Activated T-cell treated with anti-CD3 and anti-CD28 coated beads, Interleukin-2, amount 50 U/mL, for 4 hours (primary cell): ENCODE data around the gene IFT43. TPM values are rescaled to one million over a fixed set of nuclear protein-coding genes. Genes with fewer than 3 reads are reported as not detected.

Source experiments
- ATAC-seq, 2 donors: fragments of 200-7000 bp; cut with Tn5 transposase; one replicate each; pipeline ENCODE4 v1.10.0; 2021
- DNase-seq: peaks from one replicate; pipeline ENCODE4 v3.0.0-alpha.2; 2020
- H3K27me3 Mint-ChIP-seq: one replicate; pipeline ENCODE4 v1.8.0; 2021; ENCODE audit warnings: low read depth, mixed read lengths
- H3K36me3 Mint-ChIP-seq: one replicate; pipeline ENCODE4 v1.8.0; 2022; ENCODE audit warnings: mixed read lengths; ENCODE audit not compliant: insufficient read depth
- H3K4me1 Mint-ChIP-seq: one replicate; pipeline ENCODE4 v1.8.0; 2021; ENCODE audit warnings: low read depth, mixed read lengths
- H3K4me3 Mint-ChIP-seq: one replicate; pipeline ENCODE4 v1.8.0; 2021; ENCODE audit warnings: mild to moderate bottlenecking, moderate library complexity, mixed read lengths
- H3K9me3 Mint-ChIP-seq: one replicate; pipeline ENCODE4 v1.8.0; 2021; ENCODE audit warnings: mixed read lengths
- total RNA-seq, 3 donors: library from RNA; stranded (reverse); gene quantifications; one replicate each; pipeline ENCODE4 v1.2.1, GENCODE V29; 2021

IFT43 gene
- total RNA-seq, 3 donors from 2014 or later = 11.6 to 13.1 (median 12.3) TPM

DNA sequence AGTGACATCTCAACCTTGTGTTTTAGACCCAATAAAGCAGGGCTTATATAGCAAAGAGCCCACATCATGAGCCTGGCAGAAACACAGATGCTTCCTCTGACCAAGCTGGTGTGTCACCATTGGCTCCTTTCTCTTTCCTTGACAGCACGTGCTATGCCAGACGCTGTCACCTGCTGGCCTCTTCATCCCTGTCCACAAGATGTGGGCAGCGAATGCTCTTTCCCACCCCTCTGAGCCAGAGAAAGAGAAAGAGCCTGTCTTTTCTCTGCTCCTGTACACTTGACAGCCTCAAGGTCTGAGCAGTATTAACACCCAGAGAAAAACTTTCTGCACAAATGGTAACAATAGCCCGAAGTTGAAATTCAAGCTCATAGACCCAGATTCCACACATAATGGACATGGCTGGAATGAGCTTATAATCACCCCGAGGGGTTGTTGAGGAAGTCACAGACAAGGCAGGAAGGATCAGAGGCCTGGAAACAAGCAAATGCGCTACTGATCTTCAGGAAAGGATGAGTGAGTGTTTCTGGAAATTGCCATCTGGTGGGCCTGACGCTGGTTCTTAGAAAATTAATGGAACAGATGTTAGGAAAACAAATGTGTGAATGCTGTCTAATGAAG is 12.7 kb upstream of the IFT43 start:
- no peaks in the 10 kb centered on the region for H3K27me3 Mint-ChIP-seq
- H3K4me3 Mint-ChIP-seq = no peak overlapping the region
- no peaks in the 10 kb centered on the region for H3K9me3 Mint-ChIP-seq
- no peak for DNase-seq
- ATAC-seq = no peak
- H3K36me3 Mint-ChIP-seq = peaks cover 6% of the 10 kb centered on the region
- H3K4me1 Mint-ChIP-seq = no peaks in the 10 kb centered on the region

DNA sequence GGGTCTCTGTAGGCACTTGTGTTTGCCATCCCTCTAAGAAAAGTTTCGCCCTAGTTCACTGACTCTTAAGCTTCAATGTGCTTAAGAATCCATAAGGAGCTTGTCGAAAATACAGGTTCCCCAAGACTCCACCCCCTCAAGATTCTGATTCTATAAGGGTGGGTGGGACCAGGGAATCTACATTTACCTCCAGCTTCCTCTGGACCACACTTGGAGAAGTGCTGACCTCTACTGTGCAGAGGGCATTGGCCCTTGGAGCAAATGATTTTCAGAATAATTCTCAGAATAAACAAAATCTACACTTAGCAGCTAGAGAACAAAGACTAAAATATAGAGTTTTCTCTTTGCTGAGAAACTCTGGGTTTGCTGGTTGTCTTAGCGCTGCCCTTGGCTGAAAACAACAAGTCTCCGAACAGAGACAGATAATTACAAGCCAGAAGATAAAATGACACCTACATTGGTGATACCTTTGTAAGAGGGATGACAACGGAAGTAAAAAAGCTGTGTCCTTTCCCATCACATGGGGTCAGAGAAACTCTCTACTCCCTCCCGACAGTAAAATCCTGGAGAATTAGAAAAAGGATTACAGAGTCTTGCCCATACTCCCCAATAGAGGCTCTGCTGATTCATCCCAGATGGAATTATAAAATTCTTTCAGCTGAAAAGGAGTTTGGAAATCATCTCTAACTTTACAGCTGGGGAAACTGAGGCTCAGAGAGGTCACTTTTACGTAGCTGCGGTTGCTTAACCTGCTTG is 8.6 kb upstream of the IFT43 start:
- DNase-seq (no peak), ATAC-seq (no peak)
- H3K4me3 Mint-ChIP-seq = no peak overlapping the region
- no peaks in the 10 kb centered on the region for H3K9me3 Mint-ChIP-seq
- H3K36me3 Mint-ChIP-seq = peaks cover 5% of the 10 kb centered on the region
- H3K27me3 Mint-ChIP-seq = no peaks in the 10 kb centered on the region
- peaks cover 30% of the 10 kb centered on the region for H3K4me1 Mint-ChIP-seq

DNA sequence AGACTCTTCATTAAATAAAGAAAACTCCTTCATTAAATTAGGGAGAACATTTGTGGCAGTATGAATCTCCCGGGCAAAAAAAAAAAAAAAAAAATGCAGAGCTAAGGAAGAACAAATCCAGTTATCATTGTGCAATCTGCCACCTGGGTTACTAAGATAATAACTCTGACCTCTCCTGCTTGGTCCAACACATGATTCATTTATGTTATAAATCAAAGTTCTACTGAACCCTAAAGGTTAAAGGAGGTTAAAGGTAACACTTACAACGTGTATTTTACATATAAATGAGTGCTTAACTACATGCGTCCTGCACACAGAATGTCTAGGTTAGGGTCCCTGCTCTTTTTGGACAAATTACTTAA is 8.0 kb upstream of the IFT43 start:
- Mint-ChIP-seq H3K4me3 (no peak overlapping the region), H3K4me1 (peaks cover 30% of the 10 kb centered on the region), H3K9me3 (no peaks in the 10 kb centered on the region), H3K36me3 (no peaks in the 10 kb centered on the region), H3K27me3 (no peaks in the 10 kb centered on the region)
- DNase-seq (no peak), ATAC-seq (no peak)

DNA sequence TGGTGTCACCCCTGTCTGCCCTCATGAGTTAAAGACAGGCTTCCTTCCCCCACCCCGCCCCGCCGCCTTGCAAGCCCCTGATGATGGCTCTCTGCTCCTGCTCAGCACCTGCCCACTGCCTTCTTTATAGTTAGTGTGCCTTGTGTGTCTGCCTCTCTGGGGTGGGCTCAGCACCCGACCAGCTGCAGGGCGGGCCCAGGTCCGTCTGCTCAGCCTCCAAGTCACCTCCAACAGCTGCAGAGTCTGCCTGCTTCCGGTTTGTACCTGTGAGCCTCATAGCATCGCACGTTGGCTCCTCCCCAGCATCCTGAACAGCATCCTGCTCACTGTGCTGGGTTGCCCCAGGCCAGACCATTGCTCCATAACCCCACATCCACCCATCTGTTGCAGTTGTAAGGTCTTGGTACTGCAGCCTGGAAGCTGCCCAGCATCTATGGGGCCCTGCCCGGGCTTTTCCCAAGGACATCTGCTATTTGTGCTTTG is 7.3 kb upstream of the IFT43 start:
- Mint-ChIP-seq H3K4me1 (peaks cover 30% of the 10 kb centered on the region), H3K27me3 (no peaks in the 10 kb centered on the region), H3K9me3 (no peaks in the 10 kb centered on the region), H3K36me3 (no peaks in the 10 kb centered on the region), H3K4me3 (no peak overlapping the region)
- no peak for ATAC-seq
- no peak for DNase-seq

DNA sequence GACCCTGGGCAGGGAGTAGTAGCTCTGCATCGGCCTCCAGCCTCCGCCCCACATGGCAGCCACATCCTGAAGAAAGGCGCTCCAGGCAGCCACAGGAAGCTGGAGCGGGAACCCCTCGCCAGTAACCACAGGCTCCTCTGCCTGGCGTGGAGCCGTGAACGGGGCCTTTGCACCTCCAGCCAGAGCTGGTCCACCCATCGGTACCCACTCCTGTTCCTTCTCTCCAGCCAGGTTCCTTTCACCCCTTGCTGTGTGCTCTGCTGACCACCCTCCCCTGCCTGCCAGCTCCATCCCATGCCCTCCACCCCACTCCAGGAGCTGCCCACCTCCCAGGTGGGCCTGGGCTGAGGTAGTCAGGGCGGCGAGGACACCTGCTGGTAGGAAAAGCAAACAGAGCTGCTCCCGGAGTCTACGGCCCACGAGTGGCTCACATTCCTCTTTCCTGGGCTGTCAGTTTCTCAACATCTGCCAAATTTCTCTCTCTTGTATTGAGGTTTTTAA is 6.4 kb upstream of the IFT43 start:
- Mint-ChIP-seq H3K4me1 (peaks cover 30% of the 10 kb centered on the region), H3K4me3 (no peak overlapping the region), H3K9me3 (no peaks in the 10 kb centered on the region), H3K36me3 (no peaks in the 10 kb centered on the region), H3K27me3 (no peaks in the 10 kb centered on the region)
- DNase-seq (peak; percentile 13), ATAC-seq (no peak)

DNA sequence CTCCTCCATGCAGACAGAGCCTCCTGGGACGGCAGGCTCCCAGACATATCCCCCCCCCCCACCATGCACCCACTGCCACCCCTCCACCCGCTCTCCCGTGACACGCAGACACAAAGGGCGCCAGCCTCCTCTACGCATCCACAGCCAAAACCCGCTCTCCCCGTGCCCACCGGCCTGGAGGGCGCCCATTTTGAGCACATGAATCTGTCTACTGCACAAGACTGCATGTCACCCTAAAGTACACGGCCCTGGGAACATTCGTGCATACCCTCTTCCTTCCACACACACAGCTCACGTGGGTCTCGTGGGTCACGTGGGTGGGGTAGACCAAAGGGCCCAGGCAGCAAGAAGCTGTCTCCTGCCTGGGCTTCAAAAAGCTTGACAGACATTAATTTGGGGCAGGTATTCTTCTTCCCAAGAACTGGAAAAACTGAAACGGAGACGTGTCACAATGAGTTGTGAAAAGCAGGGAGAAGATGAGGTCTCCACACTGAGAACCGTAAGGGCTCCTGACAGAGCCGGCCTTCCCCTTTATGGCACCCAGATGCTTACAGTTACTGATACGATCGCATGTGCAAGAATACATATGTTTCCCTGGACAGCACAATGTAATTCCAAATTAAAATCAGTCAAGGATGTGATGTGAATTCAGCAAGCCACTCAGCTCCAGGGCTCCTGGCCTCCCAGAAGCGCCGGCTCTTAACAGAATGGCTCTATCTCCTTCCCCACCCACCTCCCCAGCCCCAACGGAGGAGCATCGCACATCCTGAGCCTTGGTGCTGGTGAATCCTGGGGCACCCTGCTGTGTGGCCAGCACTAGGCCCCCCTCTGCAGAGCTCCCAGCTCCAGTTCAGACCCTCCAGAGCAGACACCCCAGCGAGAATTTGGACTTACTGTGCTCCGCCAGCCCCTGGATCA is 5.7 kb upstream of the IFT43 start:
- H3K36me3 Mint-ChIP-seq = no peaks in the 10 kb centered on the region
- no peak overlapping the region for H3K4me3 Mint-ChIP-seq
- peaks cover 30% of the 10 kb centered on the region for H3K4me1 Mint-ChIP-seq
- ATAC-seq (no peak), DNase-seq (no peak)
- H3K9me3 Mint-ChIP-seq = no peaks in the 10 kb centered on the region
- no peaks in the 10 kb centered on the region for H3K27me3 Mint-ChIP-seq

DNA sequence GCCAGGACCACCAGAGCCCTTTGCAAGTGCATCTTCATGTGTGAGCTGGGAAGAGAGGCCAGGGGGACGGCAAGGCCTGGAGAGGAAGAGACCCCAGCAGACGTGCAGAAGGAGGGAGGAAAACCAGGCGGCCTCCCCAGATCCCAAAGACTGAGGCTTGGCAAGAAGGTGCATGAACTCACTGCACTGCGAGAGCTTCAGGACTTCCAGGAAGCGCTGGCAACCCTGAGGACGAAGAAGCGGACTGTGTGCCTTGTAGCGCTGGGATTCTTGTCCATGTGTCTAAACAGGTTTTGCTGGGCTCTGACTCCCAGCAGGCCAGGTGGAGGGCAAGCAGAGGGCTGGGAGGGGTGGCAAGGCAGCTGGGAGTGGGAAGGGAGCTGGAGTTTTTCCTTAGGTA is 4.7 kb upstream of the IFT43 start:
- H3K9me3 Mint-ChIP-seq = no peaks in the 10 kb centered on the region
- ATAC-seq (no peak), DNase-seq (no peak)
- peak overlapping the region; percentile 83 for H3K4me3 Mint-ChIP-seq
- H3K27me3 Mint-ChIP-seq = no peaks in the 10 kb centered on the region
- peaks cover 33% of the 10 kb centered on the region for H3K4me1 Mint-ChIP-seq
- H3K36me3 Mint-ChIP-seq = no peaks in the 10 kb centered on the region

DNA sequence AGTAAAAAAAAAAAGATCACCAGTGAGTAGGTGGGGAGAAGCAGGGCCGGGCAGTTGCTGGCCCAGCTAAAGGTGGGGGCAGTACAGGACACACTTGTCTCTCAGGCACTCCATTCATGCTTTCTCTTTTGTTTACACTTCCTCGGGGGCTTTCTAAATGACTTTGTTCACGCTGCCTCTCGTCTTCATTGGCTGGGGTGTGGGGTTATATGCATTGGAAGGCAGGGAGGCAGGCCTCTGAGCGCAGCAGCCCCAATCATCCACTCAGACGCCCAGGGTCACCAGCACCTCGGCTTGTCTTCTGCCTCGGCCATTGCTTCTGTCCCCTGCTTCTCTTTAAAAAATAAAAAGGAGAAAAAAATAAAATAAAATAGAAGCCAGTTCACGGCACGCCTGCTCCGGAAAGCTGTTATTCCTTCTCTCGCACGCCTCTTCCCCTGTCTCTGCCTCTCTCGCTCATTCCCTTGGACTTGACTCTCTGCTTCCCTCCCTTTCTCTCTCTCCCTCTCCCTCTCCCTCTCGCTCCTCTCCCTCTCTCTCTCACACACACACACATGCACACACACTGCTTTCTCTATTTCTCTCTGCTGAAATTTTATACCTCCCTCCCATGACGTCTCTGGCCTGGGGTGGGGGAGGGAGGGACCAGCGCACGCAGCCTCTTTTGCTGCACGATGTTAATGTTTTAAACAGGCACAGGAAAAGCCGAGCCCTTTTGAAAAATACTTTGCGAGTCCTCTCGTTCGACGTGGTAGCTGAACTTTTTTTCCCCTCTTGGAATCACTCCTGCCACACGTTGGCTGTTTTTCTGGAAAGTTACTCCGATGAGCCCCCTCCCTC is 3.9 kb upstream of the IFT43 start, which contains the start of gene TGFB3:
Gene TGFB3 (minus strand): TSS at position 570 of the 840 bp plus-strand sequence. CDS start 1,102 bp downstream, outside the sequence.
- peak within 1 kb of the TSS; percentile 83 for H3K4me3 Mint-ChIP-seq
- H3K9me3 Mint-ChIP-seq = no peaks in the 10 kb centered on the region
- ATAC-seq = peak; percentile 47 to 57
- H3K36me3 Mint-ChIP-seq = no peaks in the 10 kb centered on the region
- DNase-seq = peak; percentile 43
- H3K27me3 Mint-ChIP-seq = no peaks in the 10 kb centered on the region
- H3K4me1 Mint-ChIP-seq = peaks cover 41% of the 10 kb centered on the region

DNA sequence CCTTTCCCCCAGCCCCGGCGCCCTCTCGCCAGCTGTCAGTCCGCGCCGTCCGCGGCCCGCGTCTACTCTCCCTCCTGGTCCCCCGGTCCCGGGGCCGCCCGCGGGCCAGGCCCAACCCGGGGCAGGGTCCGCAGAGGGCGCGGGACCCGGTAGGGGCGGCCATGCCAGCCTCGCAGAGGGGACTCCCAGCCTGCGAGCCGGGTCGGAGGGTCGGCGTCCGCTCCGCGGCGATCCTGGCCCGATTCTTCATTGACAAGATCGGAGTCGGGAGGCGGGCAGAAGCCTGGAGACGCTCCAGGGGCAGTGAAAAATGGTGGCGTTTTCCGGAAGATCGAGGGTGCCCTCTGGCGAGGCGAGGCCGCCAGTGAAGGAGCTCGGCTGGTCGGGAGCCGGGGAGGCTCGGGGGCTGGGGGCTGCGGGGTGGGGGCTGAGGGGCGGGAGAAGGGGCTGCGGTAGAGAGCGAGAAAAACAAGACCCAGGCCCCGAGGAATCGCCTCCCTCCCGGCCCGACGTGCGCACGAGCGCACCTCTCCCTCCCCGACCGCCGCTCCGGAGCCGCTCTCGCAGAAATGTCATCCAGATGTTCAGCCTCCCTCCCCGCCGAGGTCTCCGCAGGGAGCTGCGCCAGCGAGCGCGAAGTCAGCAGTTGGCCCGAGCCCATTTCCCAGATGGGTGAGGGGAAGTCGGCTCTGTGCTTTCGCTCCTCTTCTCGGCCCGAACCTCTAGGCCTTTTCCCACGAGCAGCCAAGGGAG is 3.1 kb upstream of the IFT43 start:
- DNase-seq (peak; percentile 73), ATAC-seq (peak; percentile 75)
- Mint-ChIP-seq H3K9me3 (no peaks in the 10 kb centered on the region), H3K4me3 (peak overlapping the region; percentile 83), H3K4me1 (peaks cover 43% of the 10 kb centered on the region), H3K27me3 (no peaks in the 10 kb centered on the region), H3K36me3 (no peaks in the 10 kb centered on the region)

DNA sequence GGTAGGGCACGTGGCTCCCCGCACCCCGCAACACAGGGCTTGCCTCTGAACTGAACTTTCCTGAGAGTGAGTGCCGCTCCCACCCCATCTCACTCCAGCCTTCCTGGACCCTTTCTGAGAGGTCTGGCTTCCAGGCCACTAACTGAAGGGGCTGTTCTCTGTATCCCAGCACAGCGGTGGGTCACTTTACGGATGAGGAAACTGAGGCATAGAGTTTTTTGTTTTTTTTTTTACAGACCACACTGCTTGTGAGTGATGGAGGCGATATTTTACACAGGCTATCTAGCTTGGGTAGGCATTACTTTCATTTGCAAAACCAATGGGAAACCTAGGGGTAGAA is 2.6 kb upstream of the IFT43 start:
- Mint-ChIP-seq H3K4me3 (peak overlapping the region; percentile 73), H3K4me1 (peaks cover 43% of the 10 kb centered on the region)

DNA sequence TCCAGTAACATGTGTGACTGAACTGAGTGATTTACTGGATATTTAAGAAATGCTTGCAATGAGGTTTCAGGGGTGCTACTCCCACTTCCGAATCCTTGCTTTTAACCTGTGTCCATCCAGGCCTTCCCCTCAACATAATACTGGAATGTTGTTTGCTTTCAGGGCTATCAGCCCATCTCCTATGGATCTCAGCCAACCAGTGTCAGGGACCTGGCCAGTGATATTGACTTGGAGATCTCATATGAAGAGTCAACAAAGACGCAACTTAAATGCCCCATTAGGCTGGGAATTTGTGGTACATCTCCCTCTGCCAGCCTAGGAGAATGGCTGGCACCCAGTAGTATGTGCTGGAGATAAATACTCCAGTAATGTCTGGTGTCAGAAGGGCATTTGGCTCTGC is 889 bp upstream of the IFT43 start:
- H3K36me3 Mint-ChIP-seq = peaks cover 3% of the 10 kb centered on the region
- peak overlapping the region; percentile 88 for H3K4me3 Mint-ChIP-seq
- no peak for ATAC-seq
- H3K27me3 Mint-ChIP-seq = no peaks in the 10 kb centered on the region
- H3K4me1 Mint-ChIP-seq = peaks cover 29% of the 10 kb centered on the region
- no peaks in the 10 kb centered on the region for H3K9me3 Mint-ChIP-seq
- DNase-seq = no peak

More for the DNA sequence above, 2.6 kb upstream of the IFT43 start:
- Mint-ChIP-seq H3K27me3 (no peaks in the 10 kb centered on the region), H3K36me3 (no peaks in the 10 kb centered on the region), H3K9me3 (no peaks in the 10 kb centered on the region)
- ATAC-seq (peak; percentile 0 to 3), DNase-seq (no peak)

DNA sequence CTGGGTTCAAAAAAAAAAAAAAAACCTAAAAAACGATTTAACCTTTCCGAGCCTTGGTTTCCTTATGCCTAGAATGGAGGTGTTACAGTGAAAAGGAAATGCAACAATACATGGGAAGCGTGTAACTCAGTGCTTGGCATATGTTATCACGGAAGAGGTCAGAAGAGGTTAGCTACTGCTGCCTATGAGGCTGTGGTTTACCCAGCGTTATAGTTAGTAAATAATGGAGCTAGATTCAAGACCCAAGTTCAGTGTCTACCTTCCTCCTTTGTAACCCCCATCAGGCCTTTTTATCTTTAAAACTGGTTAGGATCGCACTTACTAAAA is 839 bp downstream of the IFT43 start:
- ATAC-seq (no peak), DNase-seq (no peak)
- peaks cover 3% of the 10 kb centered on the region for H3K36me3 Mint-ChIP-seq
- H3K4me1 Mint-ChIP-seq = peaks cover 17% of the 10 kb centered on the region
- H3K9me3 Mint-ChIP-seq = no peaks in the 10 kb centered on the region
- H3K4me3 Mint-ChIP-seq = peak overlapping the region; percentile 88
- no peaks in the 10 kb centered on the region for H3K27me3 Mint-ChIP-seq
